Mesothelial cell of epicardium (in vitro differentiated cells): Measurements from ENCODE around the gene STRIP1. TPM values are rescaled to one million over a fixed set of nuclear protein-coding genes. Genes with fewer than 3 reads are reported as not detected.

Experiments used
- DNase-seq, 2 experiments: peaks; one replicate each; pipeline ENCODE4 v3.0.0; 2021; ENCODE audit warnings: low spot score in 2 of 2; ENCODE audit not compliant: unreplicated experiment in 2 of 2
- H3K27ac Mint-ChIP-seq: 2 replicates; pipeline ENCODE4 v1.8.0; 2021; ENCODE audit warnings: mixed read lengths
- H3K27me3 Mint-ChIP-seq: 2 replicates; pipeline ENCODE4 v1.8.0; 2021; ENCODE audit warnings: low read depth, mixed read lengths
- H3K36me3 Mint-ChIP-seq: 2 replicates; pipeline ENCODE4 v1.8.0; 2021; ENCODE audit warnings: mixed read lengths
- H3K4me1 Mint-ChIP-seq: 2 replicates; pipeline ENCODE4 v1.8.0; 2021; ENCODE audit warnings: mixed read lengths
- H3K4me3 Mint-ChIP-seq: 2 replicates; pipeline ENCODE4 v1.8.0; 2021; ENCODE audit warnings: mild to moderate bottlenecking, moderate library complexity, mixed read lengths
- H3K9me3 Mint-ChIP-seq: 2 replicates; pipeline ENCODE4 v1.8.0; 2021; ENCODE audit warnings: mixed read lengths
- total RNA-seq: library from RNA; stranded (reverse); gene quantifications from 3 replicates; pipeline ENCODE4 v1.2.1, GENCODE V29; 2021
- TF ChIP-seq, protein P1 (sequence below): fragments of 200-600 bp; sonication (generic); IDR thresholded peaks from one replicate; pipeline ENCODE4 v1.5.0; 2021; ENCODE audit warnings: antibody characterized with exemption; ENCODE audit not compliant: unreplicated experiment

Gene STRIP1
- total RNA-seq, 1 donor from 2014 or later: 96.0 TPM

DNA sequence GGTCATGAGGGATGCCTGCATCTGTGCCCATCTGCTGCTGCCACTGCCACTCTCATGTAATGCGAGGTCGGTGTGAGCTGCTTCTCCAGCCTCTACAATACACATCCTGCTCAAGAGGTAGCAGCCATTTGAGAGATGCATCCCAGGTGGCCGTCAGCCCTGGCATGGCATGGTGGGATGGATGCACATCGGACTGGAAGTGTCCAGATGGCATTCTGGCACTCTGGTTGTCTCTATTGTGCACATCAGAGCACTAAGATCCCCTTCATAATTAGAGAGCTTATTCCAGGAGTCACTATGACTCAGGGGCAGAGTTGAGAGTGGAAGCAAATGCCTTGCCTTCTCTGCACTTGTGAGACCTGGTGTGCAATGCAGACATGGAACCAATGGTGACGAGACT, 3.8 kb downstream of the STRIP1 start:
- peaks cover 33% of the 10 kb centered on the region for H3K36me3 Mint-ChIP-seq
- H3K4me3 Mint-ChIP-seq: no peak overlapping the region
- no peak overlapping the region for H3K27ac Mint-ChIP-seq
- H3K27me3 Mint-ChIP-seq: no peaks in the 10 kb centered on the region
- TF ChIP-seq, protein P1, sequence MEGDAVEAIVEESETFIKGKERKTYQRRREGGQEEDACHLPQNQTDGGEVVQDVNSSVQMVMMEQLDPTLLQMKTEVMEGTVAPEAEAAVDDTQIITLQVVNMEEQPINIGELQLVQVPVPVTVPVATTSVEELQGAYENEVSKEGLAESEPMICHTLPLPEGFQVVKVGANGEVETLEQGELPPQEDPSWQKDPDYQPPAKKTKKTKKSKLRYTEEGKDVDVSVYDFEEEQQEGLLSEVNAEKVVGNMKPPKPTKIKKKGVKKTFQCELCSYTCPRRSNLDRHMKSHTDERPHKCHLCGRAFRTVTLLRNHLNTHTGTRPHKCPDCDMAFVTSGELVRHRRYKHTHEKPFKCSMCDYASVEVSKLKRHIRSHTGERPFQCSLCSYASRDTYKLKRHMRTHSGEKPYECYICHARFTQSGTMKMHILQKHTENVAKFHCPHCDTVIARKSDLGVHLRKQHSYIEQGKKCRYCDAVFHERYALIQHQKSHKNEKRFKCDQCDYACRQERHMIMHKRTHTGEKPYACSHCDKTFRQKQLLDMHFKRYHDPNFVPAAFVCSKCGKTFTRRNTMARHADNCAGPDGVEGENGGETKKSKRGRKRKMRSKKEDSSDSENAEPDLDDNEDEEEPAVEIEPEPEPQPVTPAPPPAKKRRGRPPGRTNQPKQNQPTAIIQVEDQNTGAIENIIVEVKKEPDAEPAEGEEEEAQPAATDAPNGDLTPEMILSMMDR: no peak
- no peaks in the 10 kb centered on the region for H3K9me3 Mint-ChIP-seq
- H3K4me1 Mint-ChIP-seq: peaks cover 23% of the 10 kb centered on the region
- no peak for DNase-seq

DNA sequence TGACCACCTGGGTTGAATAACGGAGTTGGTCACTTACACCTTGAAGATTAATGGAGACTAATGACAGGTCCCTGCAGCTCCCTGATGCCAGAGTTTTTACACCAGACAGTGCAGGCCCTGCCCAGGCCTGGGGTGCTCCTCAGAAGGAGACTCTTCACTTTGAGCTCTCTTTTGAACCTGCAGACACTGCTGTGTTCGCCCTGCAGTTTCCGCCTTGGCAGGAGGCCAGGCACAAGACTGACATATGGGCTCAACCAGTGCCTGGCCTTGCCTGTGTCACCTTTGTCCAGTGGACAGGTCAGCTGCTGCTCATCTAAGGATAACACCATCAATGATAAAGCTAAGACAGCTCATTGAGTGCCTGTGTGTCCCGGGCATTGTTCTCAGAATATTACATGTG, 5.2 kb downstream of the STRIP1 start:
- Mint-ChIP-seq H3K27me3 (no peaks in the 10 kb centered on the region), H3K4me1 (peaks cover 14% of the 10 kb centered on the region), H3K4me3 (no peak overlapping the region), H3K9me3 (no peaks in the 10 kb centered on the region), H3K27ac (no peak overlapping the region), H3K36me3 (peaks cover 41% of the 10 kb centered on the region)
- TF ChIP-seq, protein P1: no peak
- DNase-seq: no peak

DNA sequence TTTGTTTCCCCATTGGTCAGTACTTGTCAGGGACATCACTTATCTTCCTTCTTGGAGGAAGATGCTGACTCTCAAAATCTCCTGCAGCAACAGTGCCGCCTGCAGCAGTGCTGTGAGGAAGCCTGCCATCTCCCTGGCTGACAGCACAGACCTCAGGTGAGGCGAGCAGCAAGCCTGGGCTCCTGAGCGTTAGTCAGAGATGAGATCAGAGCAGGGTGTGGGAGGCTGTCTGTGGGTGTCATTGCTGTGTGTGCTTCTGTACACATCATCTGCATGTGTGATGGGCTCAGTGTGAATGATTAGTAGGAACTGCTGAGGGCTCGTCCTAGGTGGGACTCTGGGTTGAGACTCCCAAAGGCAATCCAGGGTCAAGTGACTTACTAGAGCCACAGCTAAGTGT, 6.1 kb downstream of the STRIP1 start:
- Mint-ChIP-seq H3K9me3 (peaks cover 2% of the 10 kb centered on the region), H3K27me3 (no peaks in the 10 kb centered on the region), H3K36me3 (peaks cover 48% of the 10 kb centered on the region), H3K4me1 (peaks cover 9% of the 10 kb centered on the region), H3K4me3 (no peak overlapping the region), H3K27ac (no peak overlapping the region)
- DNase-seq: no peak
- TF ChIP-seq, protein P1: no peak

DNA sequence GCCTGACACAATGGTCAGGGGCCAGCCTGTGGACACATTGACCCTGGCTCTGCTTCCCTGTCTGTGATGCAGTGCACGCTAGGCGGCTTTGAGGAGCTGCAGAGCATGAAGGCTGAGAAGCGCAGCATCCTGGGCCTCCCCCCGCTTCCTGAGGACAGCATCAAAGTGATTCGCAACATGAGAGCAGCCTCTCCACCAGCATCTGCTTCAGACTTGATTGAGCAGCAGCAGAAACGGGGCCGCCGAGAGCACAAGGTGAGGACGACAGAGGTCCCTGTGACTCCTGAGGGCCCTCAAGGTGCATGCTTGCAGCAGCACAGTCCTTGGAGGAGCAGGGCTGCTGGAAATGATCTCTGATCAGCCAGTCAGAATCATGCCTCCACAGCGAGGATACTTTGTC, 8.6 kb downstream of the STRIP1 start:
- H3K36me3 Mint-ChIP-seq: peaks cover 69% of the 10 kb centered on the region
- H3K4me1 Mint-ChIP-seq: no peaks in the 10 kb centered on the region
- TF ChIP-seq, protein P1: no peak
- peaks cover 4% of the 10 kb centered on the region for H3K9me3 Mint-ChIP-seq
- no peak overlapping the region for H3K4me3 Mint-ChIP-seq
- DNase-seq: no peak
- no peak overlapping the region for H3K27ac Mint-ChIP-seq
- H3K27me3 Mint-ChIP-seq: no peaks in the 10 kb centered on the region

DNA sequence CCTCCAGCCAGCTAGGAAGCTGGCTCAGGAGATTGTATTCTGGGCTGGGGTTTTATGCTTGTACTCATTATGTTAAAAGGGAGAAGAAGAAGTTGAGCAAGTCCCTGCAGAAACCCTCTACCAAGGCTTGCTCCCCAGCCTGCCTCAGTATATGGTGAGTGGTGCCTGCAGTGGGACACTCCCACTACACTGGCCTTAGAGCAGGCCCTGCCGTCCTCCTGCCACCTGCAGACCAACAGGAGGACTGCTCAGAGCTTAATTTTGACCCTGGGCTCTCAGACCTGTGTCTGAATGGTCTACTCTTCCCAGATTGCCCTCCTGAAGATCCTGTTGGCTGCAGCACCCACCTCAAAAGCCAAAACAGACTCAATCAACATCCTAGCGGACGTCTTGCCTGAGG, 13.0 kb downstream of the STRIP1 start:
- H3K9me3 Mint-ChIP-seq: peaks cover 4% of the 10 kb centered on the region
- peaks cover 15% of the 10 kb centered on the region for H3K4me1 Mint-ChIP-seq
- no peak overlapping the region for H3K27ac Mint-ChIP-seq
- H3K27me3 Mint-ChIP-seq: no peaks in the 10 kb centered on the region
- no peak overlapping the region for H3K4me3 Mint-ChIP-seq
- peaks cover 58% of the 10 kb centered on the region for H3K36me3 Mint-ChIP-seq
- TF ChIP-seq, protein P1: no peak
- DNase-seq: no peak

DNA sequence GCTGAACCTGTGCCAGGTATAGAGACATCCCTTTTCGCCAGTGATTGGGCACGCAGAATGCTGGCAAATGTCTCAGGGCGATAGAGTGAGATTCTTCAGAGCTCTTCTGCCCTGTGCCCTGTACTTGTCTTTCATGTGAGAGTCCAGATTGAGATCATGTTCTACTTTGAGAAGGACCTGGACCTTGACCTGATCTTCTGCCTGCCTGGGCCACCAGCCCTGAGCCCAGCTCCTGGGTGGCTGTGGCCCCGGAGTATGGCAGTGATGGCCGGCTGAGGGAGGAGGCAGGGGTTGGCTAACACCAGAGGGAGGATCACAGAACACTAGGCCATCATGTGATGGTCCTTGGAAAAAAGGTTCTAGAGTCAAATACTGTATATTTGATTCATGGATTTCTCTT, 13.8 kb downstream of the STRIP1 start:
- no peak overlapping the region for H3K27ac Mint-ChIP-seq
- no peaks in the 10 kb centered on the region for H3K27me3 Mint-ChIP-seq
- H3K4me1 Mint-ChIP-seq: peaks cover 15% of the 10 kb centered on the region
- TF ChIP-seq, protein P1: no peak
- no peak overlapping the region for H3K4me3 Mint-ChIP-seq
- peaks cover 63% of the 10 kb centered on the region for H3K36me3 Mint-ChIP-seq
- peaks cover 4% of the 10 kb centered on the region for H3K9me3 Mint-ChIP-seq
- DNase-seq: no peak
